Mesothelial cell of epicardium (in vitro differentiated cells): ENCODE results near the gene NRP1. TPM values are rescaled to one million over a fixed set of nuclear protein-coding genes. Genes with fewer than 3 reads are reported as not detected.

Experiments used
- DNase-seq, 2 experiments: peaks; one replicate each; pipeline ENCODE4 v3.0.0; 2021; ENCODE audit warnings: low spot score in 2 of 2; ENCODE audit not compliant: unreplicated experiment in 2 of 2
- H3K27ac Mint-ChIP-seq: 2 replicates; pipeline ENCODE4 v1.8.0; 2021; ENCODE audit warnings: mixed read lengths
- H3K27me3 Mint-ChIP-seq: 2 replicates; pipeline ENCODE4 v1.8.0; 2021; ENCODE audit warnings: low read depth, mixed read lengths
- H3K36me3 Mint-ChIP-seq: 2 replicates; pipeline ENCODE4 v1.8.0; 2021; ENCODE audit warnings: mixed read lengths
- H3K4me1 Mint-ChIP-seq: 2 replicates; pipeline ENCODE4 v1.8.0; 2021; ENCODE audit warnings: mixed read lengths
- H3K4me3 Mint-ChIP-seq: 2 replicates; pipeline ENCODE4 v1.8.0; 2021; ENCODE audit warnings: mild to moderate bottlenecking, moderate library complexity, mixed read lengths
- H3K9me3 Mint-ChIP-seq: 2 replicates; pipeline ENCODE4 v1.8.0; 2021; ENCODE audit warnings: mixed read lengths
- CTCF ChIP-seq: fragments of 200-600 bp; sonication (generic); IDR thresholded peaks from one replicate; pipeline ENCODE4 v1.5.0; 2021; ENCODE audit warnings: antibody characterized with exemption; ENCODE audit not compliant: unreplicated experiment
- total RNA-seq: library from RNA; stranded (reverse); gene quantifications from 3 replicates; pipeline ENCODE4 v1.2.1, GENCODE V29; 2021

NRP1 gene
- total RNA-seq, 1 donor from 2014 or later: 47.7 TPM

GRCh38 chr10:33154590-33154989, 179.9 kb downstream of the NRP1 start:
- no peak overlapping the region for H3K27ac Mint-ChIP-seq

GRCh38 chr10:33153968-33154327, 180.5 kb downstream of the NRP1 start:
- H3K27me3 Mint-ChIP-seq: no peaks in the 10 kb centered on the region
- H3K4me1 Mint-ChIP-seq: peaks cover 2% of the 10 kb centered on the region
- no peak overlapping the region for H3K4me3 Mint-ChIP-seq
- no peaks in the 10 kb centered on the region for H3K36me3 Mint-ChIP-seq
- H3K9me3 Mint-ChIP-seq: no peaks in the 10 kb centered on the region
- DNase-seq: no peak
- H3K27ac Mint-ChIP-seq: no peak overlapping the region
- no peak for TF ChIP-seq CTCF

More at GRCh38 chr10:33154590-33154989, 179.9 kb downstream of the NRP1 start:
- Mint-ChIP-seq H3K4me3 (no peak overlapping the region), H3K9me3 (no peaks in the 10 kb centered on the region), H3K4me1 (peaks cover 2% of the 10 kb centered on the region), H3K36me3 (no peaks in the 10 kb centered on the region), H3K27me3 (no peaks in the 10 kb centered on the region)
- no peak for DNase-seq
- TF ChIP-seq CTCF: no peak

GRCh38 chr10:33153251-33153967, 181.1 kb downstream of the NRP1 start:
- no peaks in the 10 kb centered on the region for H3K36me3 Mint-ChIP-seq
- peaks cover 2% of the 10 kb centered on the region for H3K4me1 Mint-ChIP-seq
- no peaks in the 10 kb centered on the region for H3K27me3 Mint-ChIP-seq
- no peak for TF ChIP-seq CTCF
- no peak overlapping the region for H3K27ac Mint-ChIP-seq
- H3K4me3 Mint-ChIP-seq: no peak overlapping the region
- peaks cover 4% of the 10 kb centered on the region for H3K9me3 Mint-ChIP-seq
- DNase-seq: no peak

GRCh38 chr10:33152750-33153149, 181.7 kb downstream of the NRP1 start:
- peaks cover 2% of the 10 kb centered on the region for H3K4me1 Mint-ChIP-seq
- no peak overlapping the region for H3K27ac Mint-ChIP-seq
- no peaks in the 10 kb centered on the region for H3K36me3 Mint-ChIP-seq
- no peak overlapping the region for H3K4me3 Mint-ChIP-seq
- TF ChIP-seq CTCF: no peak
- H3K9me3 Mint-ChIP-seq: peaks cover 8% of the 10 kb centered on the region
- no peak for DNase-seq
- H3K27me3 Mint-ChIP-seq: no peaks in the 10 kb centered on the region

- Mint-ChIP-seq H3K27ac (no peak overlapping the region), H3K36me3 (no peaks in the 10 kb centered on the region), H3K4me3 (no peak overlapping the region), H3K27me3 (no peaks in the 10 kb centered on the region), H3K4me1 (no peaks in the 10 kb centered on the region), H3K9me3 (peaks cover 9% of the 10 kb centered on the region)
- DNase-seq: no peak
- TF ChIP-seq CTCF: no peak
Observed at GRCh38 chr10:33152146-33152545, 182.3 kb downstream of the NRP1 start.
